GM12892 (cell line): Measurements from ENCODE around the gene EHF.

Experiments
- POLR2A ChIP-seq: IDR thresholded peaks from 2 replicates; pipeline ENCODE4 v1.6.1; 2011; ENCODE audit warnings: low read depth, low read length, control low read depth
- TAF1 ChIP-seq: IDR thresholded peaks from 2 replicates; pipeline ENCODE4 v1.6.1; 2011; ENCODE audit warnings: low read depth, mild to moderate bottlenecking, control low read depth, low read length, borderline replicate concordance

DNA sequence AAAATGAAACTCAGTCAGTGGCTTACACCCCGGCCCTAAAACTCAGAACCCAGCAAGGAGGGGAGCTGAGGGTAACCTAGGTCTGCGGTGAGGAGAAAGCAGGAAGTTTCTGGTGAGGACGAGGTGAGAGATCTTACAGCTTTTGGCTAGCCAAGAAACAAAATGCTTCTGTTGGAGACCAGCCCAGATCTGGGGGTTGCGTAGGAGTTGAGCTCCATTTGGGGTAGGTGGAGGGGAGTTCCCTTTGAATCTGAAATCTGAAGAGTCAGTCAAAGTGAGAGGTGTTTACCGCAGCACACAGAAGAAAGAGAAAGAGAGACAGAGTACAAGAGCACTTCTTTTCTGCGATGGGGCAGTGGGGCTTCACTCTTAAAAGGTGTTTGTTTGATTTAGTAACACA, 29.6 kb downstream of the EHF start:
- TF ChIP-seq POLR2A (no peak), TAF1 (no peak)
